ENCODE measurements around the gene SAP25. TPM values are rescaled to one million over a fixed set of nuclear protein-coding genes. Genes with fewer than 3 reads are reported as not detected.

SAP25 gene
- 1 to 10 TPM; 1.5 to 5.3 (median 2.6) TPM for polyA plus RNA-seq (ENCODE audit: insufficient read length in 10 of 10)
- long read RNA-seq, donor 1: 0 reads
- long read RNA-seq, donor 2: 0 reads
- long read RNA-seq, donor 3: 0 reads
- long read RNA-seq, donor 4: 0 reads
- long read RNA-seq, donor 5: 0 reads
- long read RNA-seq, donor 6, partial matches to known transcripts: 0 of 1 reads
- long read RNA-seq, donor 6, other reads (novel, unspliced or antisense): 0 of 1 reads
- long read RNA-seq, donor 7, partial matches to known transcripts: 0 of 1 reads
- long read RNA-seq, donor 7, other reads (novel, unspliced or antisense): 0 of 1 reads
- long read RNA-seq, donor 8: 0 reads
- long read RNA-seq, donor 9, partial matches to known transcripts: 0 of 1 reads
- long read RNA-seq, donor 9, other reads (novel, unspliced or antisense): 0 of 1 reads

DNA sequence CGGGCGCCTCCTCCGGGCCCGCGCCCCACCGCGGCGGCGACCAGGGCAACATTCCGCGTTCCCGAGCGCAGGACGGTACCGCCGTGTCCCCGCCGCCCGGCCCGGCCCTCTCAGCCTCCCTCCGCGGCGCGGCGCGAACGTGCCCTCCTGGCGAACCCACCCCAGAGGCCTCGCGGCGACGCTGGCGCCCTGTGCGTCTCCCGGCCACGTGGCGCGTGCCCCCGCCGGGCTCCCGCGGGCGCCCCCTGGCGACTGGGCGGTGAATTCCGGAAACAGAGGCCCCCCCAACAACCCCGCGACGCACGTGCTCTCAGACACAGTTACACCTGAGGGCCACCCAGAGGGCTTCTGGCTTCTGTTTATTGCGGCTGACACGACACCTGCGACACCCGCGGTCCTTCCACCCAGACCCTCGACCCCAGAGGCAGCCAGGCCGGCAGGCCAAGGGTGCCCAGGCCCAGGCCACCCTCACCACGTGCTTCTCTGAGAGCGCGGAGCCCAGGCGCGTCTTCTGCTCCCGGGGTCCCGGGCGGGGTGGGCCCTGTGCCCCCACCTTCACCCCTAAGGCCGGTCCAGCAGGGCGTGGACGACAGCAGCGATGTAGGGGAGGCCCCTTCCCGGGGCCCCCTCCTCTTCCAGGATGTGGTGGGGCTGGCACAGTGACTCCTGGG, at the start of gene SAP25:
Gene SAP25 (minus strand): TSS at position 210 of the 671 bp plus-strand sequence. CDS start 158 bp downstream, at position 52.
- DNase-seq: no peak

DNA sequence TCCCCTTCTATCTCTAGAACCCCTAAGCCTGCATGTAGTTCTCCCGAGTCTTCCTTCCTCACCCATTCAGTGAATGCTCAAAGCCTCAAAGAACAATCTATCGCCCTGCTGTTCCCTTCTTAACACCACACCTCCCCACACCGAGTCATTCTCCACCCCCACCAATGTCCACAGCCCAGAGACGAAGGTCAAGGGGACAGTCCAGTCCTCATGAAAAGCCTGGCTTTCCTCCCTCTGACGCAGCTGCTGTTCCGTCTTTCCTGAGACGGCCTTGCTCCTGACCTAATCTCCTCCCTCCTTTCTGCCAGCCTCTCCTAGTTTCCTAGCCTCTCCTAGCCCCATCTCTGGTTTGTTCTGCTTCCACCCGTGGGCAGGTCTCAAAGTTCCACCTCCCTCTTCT, 47.9 kb upstream of the SAP25 start:
- no peak for DNase-seq

DNA sequence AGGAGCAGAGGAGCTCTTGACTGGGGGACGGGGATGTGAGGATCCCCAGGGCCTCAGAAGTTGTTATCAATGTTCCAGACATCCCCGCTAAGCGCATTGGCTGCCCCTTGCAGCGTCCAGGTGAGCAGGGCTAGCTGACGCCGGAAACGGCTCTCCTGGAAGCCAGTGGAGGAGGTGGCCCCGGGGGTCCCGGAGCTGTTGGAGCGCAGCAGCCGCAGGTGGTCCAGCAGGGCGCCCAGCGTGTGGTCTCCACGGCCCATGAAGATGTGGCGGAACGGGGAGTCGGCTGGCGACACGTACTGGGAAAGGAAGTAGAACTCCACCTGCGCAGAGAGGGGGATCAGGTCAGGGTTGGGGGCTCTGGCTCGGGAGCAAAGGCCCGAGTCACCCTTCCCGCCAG, 47.1 kb upstream of the SAP25 start:
- DNase-seq: no peak

GRCh38 chr7:100620239-100620638, 46.5 kb upstream of the SAP25 start:
- no peak for DNase-seq

GRCh38 chr7:100614308-100614861, 40.7 kb upstream of the SAP25 start:
- DNase-seq: no peak

GRCh38 chr7:100613412-100614175, 39.9 kb upstream of the SAP25 start:
- DNase-seq: no peak

DNA sequence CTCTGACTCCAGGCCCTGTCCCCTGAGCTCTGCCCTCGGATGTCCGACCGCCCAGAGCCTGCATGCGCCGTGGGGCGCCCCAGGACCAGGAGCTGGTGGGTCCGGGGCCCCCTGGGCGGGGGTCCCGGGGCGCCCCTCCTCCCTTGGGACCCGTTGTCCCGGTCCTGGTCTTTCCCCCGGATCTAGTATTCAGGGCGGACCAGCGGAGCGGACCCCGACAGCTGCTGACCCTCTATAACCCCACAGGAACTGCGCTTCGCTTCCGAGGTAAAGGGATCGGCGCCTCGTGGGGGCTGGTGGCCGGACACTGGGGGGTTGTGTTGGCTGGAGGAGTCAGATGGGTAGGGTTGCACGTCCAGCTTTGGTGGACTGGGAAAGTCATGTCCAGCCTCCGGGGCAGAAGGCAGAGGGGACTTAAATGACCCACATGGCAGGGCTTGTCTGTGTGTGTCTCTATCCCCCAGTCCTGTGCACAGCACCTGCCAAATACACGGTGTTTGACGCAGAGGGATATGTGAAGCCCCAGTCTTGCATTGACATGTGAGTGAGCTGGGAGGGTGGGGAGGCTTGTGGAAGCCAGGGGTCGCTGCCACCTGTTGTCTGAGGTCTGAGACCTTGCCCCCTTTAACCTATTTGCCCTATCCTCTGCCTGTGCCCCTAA, 39.2 kb upstream of the SAP25 start:
- peak in 1 of 3 donors; percentile 49 for DNase-seq

GRCh38 chr7:100611983-100612729, 38.5 kb upstream of the SAP25 start, which contains the start of gene MOSPD3:
TSS of gene MOSPD3 (plus strand) at chr7:100612540. CDS start at chr7:100612792, 252 bp downstream.
- DNase-seq: peak; percentile 99 to 100 (median 100)

DNA sequence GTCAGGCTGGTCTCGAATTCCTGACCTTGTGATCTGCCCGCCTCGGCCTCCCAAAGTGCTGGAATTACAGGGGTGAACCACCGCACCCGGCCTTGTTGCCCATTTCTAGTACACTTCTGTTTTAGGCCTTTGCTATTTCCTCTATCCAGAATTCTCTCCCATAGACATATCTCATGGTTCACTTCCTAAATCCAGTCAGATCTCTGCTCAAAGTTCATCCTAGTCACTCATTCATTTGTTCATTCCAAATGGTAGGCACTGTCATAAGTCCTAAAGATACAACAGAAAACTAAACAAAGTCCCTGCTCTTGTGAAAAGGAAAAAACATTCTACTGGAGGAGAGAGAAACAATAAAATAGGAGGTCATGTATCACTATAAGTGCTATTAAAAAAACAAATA, 36.3 kb upstream of the SAP25 start:
- DNase-seq: no peak

DNA sequence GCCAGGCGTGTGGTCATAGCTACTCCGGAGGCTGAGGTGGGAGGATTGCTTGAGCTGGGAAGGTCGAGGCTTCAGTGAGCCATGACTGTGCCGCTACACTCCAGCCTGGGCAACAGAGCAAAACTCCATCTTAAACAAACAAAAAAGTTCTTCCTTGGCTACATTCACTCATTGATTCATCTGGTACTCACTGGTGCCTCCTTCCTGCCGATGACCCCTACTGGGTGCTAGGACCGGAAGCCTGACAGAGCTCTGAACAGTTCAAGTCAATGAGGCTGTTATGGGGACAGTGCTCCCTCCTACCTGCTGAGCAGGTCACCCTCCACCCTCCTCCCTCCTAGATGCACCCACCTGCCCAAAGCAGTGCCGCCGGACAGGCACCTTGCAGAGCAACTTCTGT, 33.4 kb upstream of the SAP25 start:
- no peak for DNase-seq

GRCh38 chr7:100606313-100606712, 32.6 kb upstream of the SAP25 start:
- no peak for DNase-seq

GRCh38 chr7:100604976-100605911, 31.5 kb upstream of the SAP25 start:
- peak in 1 of 3 donors; percentile 34 for DNase-seq

GRCh38 chr7:100604028-100604975, 30.6 kb upstream of the SAP25 start:
- DNase-seq: peak; percentile 72 to 90 (median 74)

GRCh38 chr7:100603726-100604027, 30.0 kb upstream of the SAP25 start:
- DNase-seq: peak in 2 of 3 donors; percentile 38 to 82

DNA sequence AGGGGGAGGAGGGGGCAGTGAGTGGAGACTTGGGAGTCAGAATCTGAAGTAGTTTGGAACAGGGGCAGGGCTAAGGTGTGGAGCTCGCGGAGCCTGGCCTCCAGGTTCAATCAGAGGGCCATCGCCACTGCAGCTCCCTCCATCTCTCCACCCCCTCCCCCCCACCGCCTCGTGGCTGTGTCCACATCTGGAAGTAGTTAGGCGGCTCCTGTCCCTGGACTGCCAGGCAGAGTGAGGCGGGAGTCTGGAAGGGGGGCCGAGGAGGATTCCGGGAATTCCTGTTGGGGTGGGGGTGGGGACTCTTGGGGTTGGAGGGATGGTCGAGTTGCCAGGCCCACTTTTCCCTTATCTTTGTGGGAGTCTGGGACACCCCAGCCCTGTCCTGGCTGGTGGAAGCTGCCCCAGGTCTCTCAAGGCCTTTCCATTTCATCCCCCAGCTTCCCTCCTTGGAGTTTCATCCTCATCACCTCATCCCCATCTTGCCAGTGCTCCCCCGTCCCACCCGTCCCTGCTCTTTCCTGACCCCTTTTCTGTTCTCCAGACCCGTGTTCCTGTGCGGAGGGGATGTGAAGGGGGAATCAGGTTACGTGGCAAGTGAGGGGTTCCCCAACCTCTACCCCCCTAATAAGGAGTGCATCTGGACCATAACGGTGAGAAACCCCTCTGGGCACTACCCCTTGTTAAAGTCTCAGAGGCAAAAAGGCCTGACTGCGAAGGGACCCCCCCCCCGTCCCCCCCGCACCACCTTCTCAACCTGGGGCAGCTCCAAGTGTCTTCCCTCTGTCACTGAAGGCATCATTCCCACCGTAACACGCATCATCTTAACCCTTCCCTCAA, 29.4 kb upstream of the SAP25 start:
- peak; percentile 90 to 94 (median 92) for DNase-seq

- no peak for DNase-seq
These were observed 27.0 kb upstream of the SAP25 start for GRCh38 chr7:100600730-100601038.

DNA sequence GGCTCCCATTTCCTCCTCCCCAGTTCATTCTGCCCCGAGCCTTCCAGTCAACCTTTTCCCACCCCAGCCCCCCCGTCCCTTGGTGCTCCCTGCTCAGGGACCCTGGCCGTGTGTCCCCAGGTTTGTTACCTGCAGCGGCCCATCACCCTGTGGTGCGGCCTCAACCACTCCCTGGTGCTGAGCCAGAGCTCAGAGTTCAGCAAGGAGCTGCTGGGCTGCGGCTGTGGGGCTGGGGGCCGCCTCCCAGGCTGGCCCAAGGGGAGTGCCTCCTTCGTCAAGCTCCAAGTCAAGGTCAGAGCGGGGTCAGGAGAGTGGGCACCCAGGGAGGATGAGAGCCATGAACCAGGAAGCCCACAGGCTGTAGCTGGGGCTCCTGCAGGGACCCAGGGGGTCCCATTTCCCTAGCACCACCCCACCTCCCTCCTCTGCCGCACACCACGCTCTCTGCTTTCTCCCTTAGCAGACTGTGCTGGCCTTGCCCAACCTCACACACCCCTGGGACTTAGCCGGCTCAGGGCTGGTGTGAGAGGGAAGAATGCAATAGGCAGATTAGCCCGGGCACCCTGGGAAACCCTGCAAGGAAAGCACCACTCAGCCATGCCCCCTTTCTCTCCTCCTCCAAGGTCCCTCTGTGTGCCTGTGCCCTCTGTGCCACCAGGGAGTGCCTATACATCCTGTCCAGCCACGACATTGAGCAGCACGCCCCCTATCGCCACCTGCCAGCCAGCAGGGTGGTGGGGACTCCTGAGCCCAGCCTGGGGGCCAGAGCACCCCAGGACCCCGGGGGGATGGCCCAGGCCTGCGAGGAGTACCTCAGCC, 26.4 kb upstream of the SAP25 start:
- no peak for DNase-seq
